Kidney (tissue), 14 donors: ENCODE measurements around the gene BLACAT1. TPM values are rescaled to one million over a fixed set of nuclear protein-coding genes. Genes with fewer than 3 reads are reported as not detected.
A peak's percentile ranks its signal among the peaks of the same experiment; 100 is the strongest.

Experiments used
- DNase-seq, 5 donors: peaks; one replicate each; pipeline ENCODE4 v3.0.0-alpha.2; 2013 to 2020
- FAIRE-seq: peaks from 2 replicates; lab custom pipeline; 2012; peaks lifted over from hg19 to GRCh38; lab: Jason Lieb, UNC
- H3K27ac ChIP-seq, 2 donors: one replicate each; pipeline ENCODE4 v1.7.0; 2013; ENCODE audit warnings: low read depth in 2 of 2, low read length in 2 of 2, inconsistent platforms in 1 of 2
- H3K27me3 ChIP-seq: one replicate; pipeline ENCODE4 v1.7.1; 2013; ENCODE audit warnings: low read length, inconsistent platforms; ENCODE audit not compliant: control insufficient read depth, insufficient read depth
- H3K36me3 ChIP-seq, 3 donors: one replicate each; pipeline versions ENCODE4 v1.7.0 to v1.7.1; 2013; ENCODE audit warnings: low read length in 3 of 3, control low read depth in 1 of 3, inconsistent platforms in 1 of 3; ENCODE audit not compliant: insufficient read depth in 3 of 3, control insufficient read depth in 2 of 3
- H3K4me1 ChIP-seq, 3 donors: one replicate each; pipeline versions ENCODE4 v1.7.0 to v1.7.1; 2013; ENCODE audit warnings: low read length in 3 of 3, inconsistent platforms in 1 of 3, low read depth in 1 of 3; ENCODE audit not compliant: control insufficient read depth in 2 of 3, insufficient read depth in 2 of 3
- H3K4me3 ChIP-seq, 3 donors: one replicate each; pipeline versions ENCODE4 v1.7.0 to v1.8.1; 2013; ENCODE audit warnings: low read length in 3 of 3, control low read depth in 1 of 3, inconsistent platforms in 1 of 3
- H3K9ac ChIP-seq, 3 donors: one replicate each; pipeline versions ENCODE4 v1.7.0 to v1.7.1; 2013; ENCODE audit warnings: low read length in 3 of 3, control low read depth in 1 of 3, inconsistent platforms in 1 of 3
- H3K9me3 ChIP-seq, 3 donors: one replicate each; pipeline versions ENCODE4 v1.7.0 to v1.7.1; 2013; ENCODE audit warnings: low read length in 3 of 3, control low read depth in 1 of 3, inconsistent platforms in 1 of 3; ENCODE audit not compliant: control insufficient read depth in 2 of 3, insufficient read depth in 1 of 3
- CTCF ChIP-seq: IDR thresholded peaks from 3 replicates; pipeline ENCODE4 v1.5.1; 2012; ENCODE audit warnings: mild to moderate bottlenecking, moderate library complexity, borderline replicate concordance; ENCODE audit not compliant: insufficient read depth; ENCODE audit errors: extremely low read depth
- intact Hi-C: fragments of 100-400 bp; cut with DNase I; formaldehyde crosslinking; loops from one replicate; pipeline ENCODE4 v1.11.1; 2022
- polyA plus RNA-seq: library from polyadenylated mRNA; stranded (reverse); fragments of 350-450 nt; fragmentation: Illumina TruSeq; extraction: RNeasy Lipid Tissue Mini Kit (QIAGEN cat#74804); gene quantifications from one replicate; pipeline ENCODE4 v1.2.3, GENCODE V29; 2014; ENCODE audit warnings: low read depth, low replicate concordance; ENCODE audit not compliant: insufficient read depth
- total RNA-seq: library from RNA; stranded (reverse); fragmentation: NEBNext Ultra II Directional; extraction: Animal tissue kit (Norgen Biotek cat#: 25700); gene quantifications from one replicate; pipeline ENCODE4 v1.2.1, GENCODE V29; 2021
- donor health status: control.
- donor health status: control.
- donor health status: control.
- donor health status: control.
- donor health status: control.
- donor health status: DM: yes; HTN: yes; CAD: no.
- donor health status: Normal renal cell carcinoma (clear cell type).

BLACAT1 gene
- total and polyA plus RNA-seq, 2 donors from 2014 or later = 0.37 to 4.3 TPM

GRCh38 chr1:205441716-205442050 lies 14.2 kb downstream of the BLACAT1 start:
- H3K4me1 ChIP-seq = peaks cover 5 to 48% (median 39%) of the 10 kb centered on the region in 3 donors
- no peaks in the 10 kb centered on the region for H3K36me3 ChIP-seq
- peak overlapping the region; percentile 4 to 81 for H3K27ac ChIP-seq
- H3K9ac ChIP-seq = no peak overlapping the region
- intact Hi-C loops = no loop called here
- H3K9me3 ChIP-seq = no peaks in the 10 kb centered on the region
- no peaks in the 10 kb centered on the region for H3K27me3 ChIP-seq
- FAIRE-seq (no peak), DNase-seq (no peak)
- H3K4me3 ChIP-seq = no peak overlapping the region
- no peak for TF ChIP-seq CTCF

- TF ChIP-seq CTCF = no peak
- no peak overlapping the region for H3K9ac ChIP-seq
- H3K9me3 ChIP-seq = no peaks in the 10 kb centered on the region
- peak overlapping the region in 1 of 2 donors; percentile 25 for H3K27ac ChIP-seq
- peaks cover 5 to 48% (median 39%) of the 10 kb centered on the region in 3 donors for H3K4me1 ChIP-seq
- H3K27me3 ChIP-seq = no peaks in the 10 kb centered on the region
- no peak for FAIRE-seq
- DNase-seq = no peak
- H3K4me3 ChIP-seq = no peak overlapping the region
- H3K36me3 ChIP-seq = no peaks in the 10 kb centered on the region
- intact Hi-C loops = no loop called here
These were observed 14.6 kb downstream of the BLACAT1 start for GRCh38 chr1:205441318-205441633.

- Histone ChIP-seq H3K36me3 (no peaks in the 10 kb centered on the region), H3K4me1 (peaks cover 5 to 48% (median 39%) of the 10 kb centered on the region in 3 donors), H3K9me3 (no peaks in the 10 kb centered on the region), H3K27me3 (no peaks in the 10 kb centered on the region), H3K4me3 (no peak overlapping the region), H3K9ac (no peak overlapping the region), H3K27ac (peak overlapping the region in 1 of 2 donors; percentile 25)
- intact Hi-C loops = no loop called here
- peak; percentile 80 to 92 (median 85) for DNase-seq
- TF ChIP-seq CTCF = no peak
- no peak for FAIRE-seq
These were observed 15.1 kb downstream of the BLACAT1 start for GRCh38 chr1:205440476-205441317.
